ENCODE results near the gene ACTN2. TPM values are rescaled to one million over a fixed set of nuclear protein-coding genes. Genes with fewer than 3 reads are reported as not detected.
A peak's percentile ranks its signal among the peaks of the same experiment; 100 is the strongest.

ACTN2 gene
- total RNA-seq (1 to 10 TPM; 5.1 to 6.1 TPM), polyA plus RNA-seq (ENCODE audit: insufficient read length in 2 of 2) (10 to 100 TPM; 18.0 to 26.4 TPM)
- long read RNA-seq, donor 1, partial matches to known transcripts = 5 of 5 reads
- long read RNA-seq, donor 1, other reads (novel, unspliced or antisense) = 0 of 5 reads
- long read RNA-seq, donor 2 = 0 reads
- long read RNA-seq, donor 3, full-length matches to known transcripts = 1 of 1 reads
- long read RNA-seq, donor 3, partial matches to known transcripts = 0 of 1 reads
- long read RNA-seq, donor 3, other reads (novel, unspliced or antisense) = 0 of 1 reads
- long read RNA-seq, donor 4, full-length matches to known transcripts = 1 of 1 reads
- long read RNA-seq, donor 4, partial matches to known transcripts = 0 of 1 reads
- long read RNA-seq, donor 4, other reads (novel, unspliced or antisense) = 0 of 1 reads

DNA sequence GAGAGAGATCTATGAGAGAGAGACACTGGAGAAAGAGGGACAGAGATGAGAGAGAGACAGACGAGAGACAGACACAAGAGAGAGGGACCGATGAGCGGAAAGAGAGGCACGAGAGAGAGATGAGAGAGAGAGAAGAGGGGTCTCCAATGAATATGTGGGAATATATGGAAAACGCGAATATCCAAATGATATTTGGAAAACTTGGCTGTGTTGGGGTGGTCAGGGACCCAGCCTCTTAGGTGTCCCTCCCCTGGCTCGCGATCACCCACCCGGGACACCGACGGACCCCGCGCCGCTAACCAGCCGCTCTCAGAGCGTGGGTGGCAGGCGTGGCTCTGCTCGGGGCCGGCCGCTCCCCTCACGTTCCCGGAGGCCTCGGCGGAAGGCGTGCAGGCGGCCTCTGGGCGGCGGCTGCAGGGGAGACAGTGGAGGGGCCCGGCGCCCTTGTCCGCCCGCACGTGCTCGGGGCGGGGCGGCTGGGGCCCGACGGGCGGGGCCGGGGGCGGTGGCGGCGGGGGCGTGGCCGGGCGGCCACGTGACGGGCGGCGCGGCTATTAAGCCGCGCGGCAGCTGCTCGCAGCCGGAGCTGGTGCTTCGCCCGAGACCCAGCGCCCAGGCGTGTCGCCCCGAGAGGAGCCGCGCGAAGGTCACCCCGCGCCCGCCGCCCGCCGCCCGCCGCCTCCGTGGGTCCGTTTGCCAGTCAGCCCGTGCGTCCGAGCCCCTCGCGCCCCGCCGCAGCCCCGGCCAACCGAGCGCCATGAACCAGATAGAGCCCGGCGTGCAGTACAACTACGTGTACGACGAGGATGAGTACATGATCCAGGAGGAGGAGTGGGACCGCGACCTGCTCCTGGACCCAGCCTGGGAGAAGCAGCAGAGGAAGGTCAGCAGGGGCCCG is at the start of gene ACTN2:
ACTN2 (plus strand) TSS at position 583 of the 898 bp plus-strand sequence; CDS start at position 758, 175 bp downstream.
- DNase-seq (ENCODE audit: low read depth in 4 of 6, low spot score in 6 of 6) = peak in 2 of 6 donors; percentile 74 to 78
- H3K9me3 ChIP-seq (ENCODE audit: control insufficient read depth, insufficient read depth, low read length) = peaks cover 2% of the 10 kb centered on the region
- H3K36me3 ChIP-seq (ENCODE audit: control insufficient read depth, insufficient read depth, low read length) = no peaks in the 10 kb centered on the region
- peak within 1 kb of the TSS; percentile 35 for H3K4me3 ChIP-seq (ENCODE audit: low read depth, low read length)
- H3K27me3 ChIP-seq (ENCODE audit: control insufficient read depth, insufficient read depth, low read length) = peaks cover 2% of the 10 kb centered on the region
- H3K27ac ChIP-seq (ENCODE audit: low read depth, low read length) = no peak within 1 kb of the TSS
- 4% methylated on average over 93 of the region's 93 CpGs for WGBS (ENCODE audit: insufficient coverage)
- H3K4me1 ChIP-seq (ENCODE audit: control insufficient read depth, insufficient read depth, low read length) = peaks cover 17% of the 10 kb centered on the region

DNA sequence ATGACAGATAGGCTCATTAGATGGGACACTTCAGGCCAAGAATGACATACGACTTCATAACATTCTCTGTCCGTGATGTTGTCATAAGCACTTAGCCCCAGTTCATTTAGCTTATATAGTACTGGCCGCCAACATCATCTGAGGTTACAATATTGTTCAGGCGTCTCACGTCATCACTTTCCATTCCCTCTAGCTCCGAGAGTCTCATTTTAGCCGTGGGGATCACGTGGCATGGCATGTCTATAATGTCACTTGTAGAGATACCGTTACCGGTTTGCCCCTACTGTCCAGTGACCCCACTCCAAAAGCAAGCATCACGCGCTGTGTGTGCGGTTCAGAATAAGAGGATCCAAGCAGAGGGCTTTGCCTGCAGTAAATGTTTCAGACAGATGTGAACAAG is 47.4 kb upstream of the ACTN2 start:
- peak in 1 of 6 donors; percentile 2 for DNase-seq (ENCODE audit: low read depth in 4 of 6, low spot score in 6 of 6)
- 69% methylated on average over 12 of the region's 13 CpGs for WGBS (ENCODE audit: insufficient coverage)
- H3K27ac ChIP-seq (ENCODE audit: low read depth, low read length) = no peak overlapping the region

GRCh38 chr1:236639686-236640085 is 46.6 kb upstream of the ACTN2 start:
- peak in 5 of 6 donors; percentile 10 to 72 (median 39) for DNase-seq (ENCODE audit: low read depth in 4 of 6, low spot score in 6 of 6)
- H3K4me3 ChIP-seq (ENCODE audit: low read depth, low read length) = no peak overlapping the region
- peaks cover 11% of the 10 kb centered on the region for H3K4me1 ChIP-seq (ENCODE audit: control insufficient read depth, insufficient read depth, low read length)
- H3K27me3 ChIP-seq (ENCODE audit: control insufficient read depth, insufficient read depth, low read length) = no peaks in the 10 kb centered on the region
- no peaks in the 10 kb centered on the region for H3K36me3 ChIP-seq (ENCODE audit: control insufficient read depth, insufficient read depth, low read length)
- H3K27ac ChIP-seq (ENCODE audit: low read depth, low read length) = peak overlapping the region; percentile 33
- WGBS (ENCODE audit: insufficient coverage) = no CpG with 5 or more reads among the region's 4 CpGs
- no peaks in the 10 kb centered on the region for H3K9me3 ChIP-seq (ENCODE audit: control insufficient read depth, insufficient read depth, low read length)

More for the DNA sequence above, 47.4 kb upstream of the ACTN2 start:
- peaks cover 11% of the 10 kb centered on the region for H3K4me1 ChIP-seq (ENCODE audit: control insufficient read depth, insufficient read depth, low read length)
- H3K27me3 ChIP-seq (ENCODE audit: control insufficient read depth, insufficient read depth, low read length) = no peaks in the 10 kb centered on the region
- no peak overlapping the region for H3K4me3 ChIP-seq (ENCODE audit: low read depth, low read length)
- no peaks in the 10 kb centered on the region for H3K36me3 ChIP-seq (ENCODE audit: control insufficient read depth, insufficient read depth, low read length)
- H3K9me3 ChIP-seq (ENCODE audit: control insufficient read depth, insufficient read depth, low read length) = no peaks in the 10 kb centered on the region

DNA sequence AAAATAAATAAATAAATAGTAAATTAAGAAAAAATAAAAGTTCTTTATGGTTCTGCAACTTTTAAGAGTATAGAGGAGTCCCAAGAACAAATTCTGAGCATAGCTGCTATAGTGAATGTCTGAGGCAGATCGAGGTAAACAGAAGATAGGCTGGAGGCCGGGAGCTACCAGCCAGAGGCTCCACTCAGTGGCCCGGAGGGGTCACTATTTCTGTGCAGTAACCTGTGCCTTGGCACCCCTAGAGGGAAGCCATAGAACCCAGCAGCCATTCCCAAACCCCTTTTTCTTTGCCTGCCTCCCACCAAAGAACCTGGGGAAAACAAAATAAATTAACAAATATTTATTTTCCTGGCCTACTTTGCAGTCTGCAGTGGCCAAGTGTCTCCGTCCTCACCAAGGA is 43.5 kb upstream of the ACTN2 start:
- H3K4me3 ChIP-seq (ENCODE audit: low read depth, low read length) = no peak overlapping the region
- DNase-seq (ENCODE audit: low read depth in 4 of 6, low spot score in 6 of 6) = no peak
- 90% methylated on average over 1 of the region's 4 CpGs for WGBS (ENCODE audit: insufficient coverage)
- no peaks in the 10 kb centered on the region for H3K36me3 ChIP-seq (ENCODE audit: control insufficient read depth, insufficient read depth, low read length)
- H3K27ac ChIP-seq (ENCODE audit: low read depth, low read length) = no peak overlapping the region
- peaks cover 11% of the 10 kb centered on the region for H3K4me1 ChIP-seq (ENCODE audit: control insufficient read depth, insufficient read depth, low read length)
- no peaks in the 10 kb centered on the region for H3K9me3 ChIP-seq (ENCODE audit: control insufficient read depth, insufficient read depth, low read length)
- H3K27me3 ChIP-seq (ENCODE audit: control insufficient read depth, insufficient read depth, low read length) = no peaks in the 10 kb centered on the region

GRCh38 chr1:236645016-236645680 is 41.2 kb upstream of the ACTN2 start:
- Histone ChIP-seq H3K4me1 (ENCODE audit: control insufficient read depth, insufficient read depth, low read length) (peaks cover 5% of the 10 kb centered on the region), H3K36me3 (ENCODE audit: control insufficient read depth, insufficient read depth, low read length) (no peaks in the 10 kb centered on the region), H3K9me3 (ENCODE audit: control insufficient read depth, insufficient read depth, low read length) (no peaks in the 10 kb centered on the region), H3K27me3 (ENCODE audit: control insufficient read depth, insufficient read depth, low read length) (no peaks in the 10 kb centered on the region), H3K27ac (ENCODE audit: low read depth, low read length) (no peak overlapping the region), H3K4me3 (ENCODE audit: low read depth, low read length) (no peak overlapping the region)
- WGBS (ENCODE audit: insufficient coverage) = 96% methylated on average over 3 of the region's 5 CpGs
- DNase-seq (ENCODE audit: low read depth in 4 of 6, low spot score in 6 of 6) = no peak

DNA sequence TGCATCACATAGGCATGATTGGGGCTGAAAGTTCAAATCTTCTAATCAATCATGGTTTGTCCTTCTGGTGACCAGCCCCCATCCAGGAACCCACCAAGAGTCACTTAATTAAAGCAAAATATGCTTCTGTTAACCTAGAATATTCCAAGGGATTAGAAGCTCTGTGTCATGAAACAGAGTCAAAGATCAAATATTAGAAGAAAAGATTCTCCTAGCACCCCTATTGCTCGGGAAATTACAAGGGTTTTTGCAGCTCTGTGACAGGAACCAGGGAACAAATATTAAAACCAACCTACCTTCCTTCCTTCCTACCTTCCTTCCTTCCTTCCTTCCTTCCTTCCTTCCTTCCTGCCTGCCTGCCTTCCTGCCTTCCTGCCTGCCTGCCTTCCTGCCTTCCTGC is 31.8 kb upstream of the ACTN2 start:
- H3K4me3 ChIP-seq (ENCODE audit: low read depth, low read length) = no peak overlapping the region
- no peak for DNase-seq (ENCODE audit: low read depth in 4 of 6, low spot score in 6 of 6)

DNA sequence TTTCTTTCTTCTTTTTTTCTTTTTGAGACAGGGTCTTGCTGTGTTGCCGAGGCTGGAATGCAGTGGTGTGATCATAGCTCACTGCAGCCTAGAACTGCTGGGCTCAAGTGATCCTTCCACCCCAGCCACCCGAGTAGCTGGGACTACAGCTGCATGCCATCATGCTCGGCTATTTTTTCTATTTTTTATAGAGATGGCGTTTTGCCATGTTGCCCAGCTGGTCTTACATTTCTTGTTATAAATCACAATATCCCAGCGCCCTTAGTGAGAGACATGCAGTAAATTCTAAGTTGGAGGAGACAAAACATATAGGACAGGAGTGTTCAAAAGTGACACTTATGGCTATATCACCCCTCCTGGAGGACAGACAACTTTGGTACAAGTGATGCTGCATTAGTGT is 31.3 kb upstream of the ACTN2 start:
- no peaks in the 10 kb centered on the region for H3K36me3 ChIP-seq (ENCODE audit: control insufficient read depth, insufficient read depth, low read length)
- DNase-seq (ENCODE audit: low read depth in 4 of 6, low spot score in 6 of 6) = peak in 2 of 6 donors; percentile 11 to 33
- H3K9me3 ChIP-seq (ENCODE audit: control insufficient read depth, insufficient read depth, low read length) = no peaks in the 10 kb centered on the region
- no peak overlapping the region for H3K4me3 ChIP-seq (ENCODE audit: low read depth, low read length)
- H3K4me1 ChIP-seq (ENCODE audit: control insufficient read depth, insufficient read depth, low read length) = no peaks in the 10 kb centered on the region
- no peak overlapping the region for H3K27ac ChIP-seq (ENCODE audit: low read depth, low read length)
- H3K27me3 ChIP-seq (ENCODE audit: control insufficient read depth, insufficient read depth, low read length) = no peaks in the 10 kb centered on the region
- 17% methylated on average over 1 of the region's 5 CpGs for WGBS (ENCODE audit: insufficient coverage)

More for the DNA sequence above, 31.8 kb upstream of the ACTN2 start:
- no peaks in the 10 kb centered on the region for H3K9me3 ChIP-seq (ENCODE audit: control insufficient read depth, insufficient read depth, low read length)
- no peaks in the 10 kb centered on the region for H3K4me1 ChIP-seq (ENCODE audit: control insufficient read depth, insufficient read depth, low read length)
- no peak overlapping the region for H3K27ac ChIP-seq (ENCODE audit: low read depth, low read length)
- WGBS (ENCODE audit: insufficient coverage) = no CpG with 5 or more reads among the region's 1 CpG
- no peaks in the 10 kb centered on the region for H3K27me3 ChIP-seq (ENCODE audit: control insufficient read depth, insufficient read depth, low read length)
- H3K36me3 ChIP-seq (ENCODE audit: control insufficient read depth, insufficient read depth, low read length) = no peaks in the 10 kb centered on the region

- Histone ChIP-seq H3K4me1 (ENCODE audit: control insufficient read depth, insufficient read depth, low read length) (no peaks in the 10 kb centered on the region), H3K36me3 (ENCODE audit: control insufficient read depth, insufficient read depth, low read length) (no peaks in the 10 kb centered on the region), H3K27me3 (ENCODE audit: control insufficient read depth, insufficient read depth, low read length) (no peaks in the 10 kb centered on the region), H3K9me3 (ENCODE audit: control insufficient read depth, insufficient read depth, low read length) (no peaks in the 10 kb centered on the region), H3K4me3 (ENCODE audit: low read depth, low read length) (no peak overlapping the region), H3K27ac (ENCODE audit: low read depth, low read length) (no peak overlapping the region)
- 92% methylated on average over 5 of the region's 8 CpGs for WGBS (ENCODE audit: insufficient coverage)
- DNase-seq (ENCODE audit: low read depth in 4 of 6, low spot score in 6 of 6) = no peak
Measured at GRCh38 chr1:236657398-236657797, 28.9 kb upstream of the ACTN2 start.

DNA sequence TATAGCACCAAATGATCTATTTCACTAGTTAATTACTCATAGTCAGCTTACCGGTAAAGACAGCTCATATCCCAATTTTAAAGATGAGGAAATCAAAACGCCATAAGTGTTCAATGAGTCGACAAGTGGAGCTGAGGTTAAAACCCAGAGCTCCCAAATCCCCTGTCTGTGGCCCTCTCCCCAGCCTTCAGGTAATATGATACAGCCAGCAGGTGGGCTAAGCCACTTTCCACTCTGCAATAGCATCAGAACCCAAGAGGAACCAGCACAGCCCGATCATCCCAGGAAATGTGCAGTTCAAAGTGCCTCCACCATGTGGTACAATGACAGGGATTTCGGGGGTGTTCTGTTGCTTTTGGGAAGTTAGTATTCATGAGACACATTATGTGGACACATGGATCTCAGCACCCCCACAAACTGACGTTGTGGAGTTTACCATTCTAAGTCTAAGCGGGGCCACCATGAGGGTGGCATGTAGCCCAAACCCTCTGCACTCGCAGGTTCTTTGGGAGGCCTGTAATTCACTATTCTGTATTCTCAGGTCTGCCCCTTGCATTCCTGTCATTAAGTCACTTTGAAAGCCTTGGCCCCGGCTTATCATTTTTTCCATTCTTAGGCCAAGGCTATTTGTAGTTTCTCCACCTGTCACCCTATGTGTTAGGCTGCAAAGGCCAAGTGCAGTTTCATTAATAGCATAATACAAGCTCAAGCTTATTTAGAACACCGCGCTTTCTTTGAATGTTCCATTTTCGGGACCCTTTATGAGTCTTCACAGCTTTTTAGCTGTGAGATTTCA is 26.3 kb upstream of the ACTN2 start:
- H3K36me3 ChIP-seq (ENCODE audit: control insufficient read depth, insufficient read depth, low read length) = no peaks in the 10 kb centered on the region
- H3K9me3 ChIP-seq (ENCODE audit: control insufficient read depth, insufficient read depth, low read length) = no peaks in the 10 kb centered on the region
- H3K27me3 ChIP-seq (ENCODE audit: control insufficient read depth, insufficient read depth, low read length) = no peaks in the 10 kb centered on the region
- H3K4me3 ChIP-seq (ENCODE audit: low read depth, low read length) = no peak overlapping the region
- no peak overlapping the region for H3K27ac ChIP-seq (ENCODE audit: low read depth, low read length)
- 77% methylated on average over 9 of the region's 12 CpGs for WGBS (ENCODE audit: insufficient coverage)
- no peak for DNase-seq (ENCODE audit: low read depth in 4 of 6, low spot score in 6 of 6)
- H3K4me1 ChIP-seq (ENCODE audit: control insufficient read depth, insufficient read depth, low read length) = no peaks in the 10 kb centered on the region

Data from spinal cord (tissue), 10 donors.